Activated CD4-positive, CD25-positive, alpha-beta regulatory T cell treated with anti-CD3 and anti-CD28 coated beads, Interleukin-2, amount 50 U/mL, for 24 hours (primary cell): ENCODE results near the gene RBM39.

Experiments
- ATAC-seq, 2 donors: fragments of 150-1000 bp; cut with Tn5 transposase; one replicate each; pipeline ENCODE4 v1.10.0; 2021; ENCODE audit warnings: mild to moderate bottlenecking in 1 of 2, moderate library complexity in 1 of 2

RBM39 gene

DNA sequence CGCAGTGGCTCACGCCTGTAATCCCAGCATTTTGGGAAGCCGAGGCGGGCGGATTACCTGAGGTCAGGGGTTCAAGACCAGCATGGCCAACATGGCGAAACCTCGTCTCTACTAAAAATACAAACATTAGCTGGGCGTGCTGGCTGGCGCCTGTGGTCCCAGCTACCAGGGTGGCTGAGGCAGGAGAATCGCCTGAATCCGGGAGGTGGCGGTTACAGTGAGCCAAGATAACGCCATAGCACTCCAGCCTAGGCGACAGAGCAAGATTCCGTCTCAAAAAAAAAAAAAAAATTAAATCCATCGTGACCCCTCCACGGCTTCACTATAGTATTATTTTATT is 76.1 kb downstream of the RBM39 start:
- ATAC-seq = no peak

- peak; percentile 75 to 76 for ATAC-seq
Measured at GRCh38 chr20:35664466-35665206, 77.4 kb downstream of the RBM39 start, which contains the start of the genes CPNE1 and RBM12. TSS of gene CPNE1 (minus strand) at chr20:35664900. CDS start at chr20:35632923, 31,977 bp downstream. TSS of gene RBM12 (minus strand) at chr20:35664900. CDS start at chr20:35655322, 9,578 bp downstream.

DNA sequence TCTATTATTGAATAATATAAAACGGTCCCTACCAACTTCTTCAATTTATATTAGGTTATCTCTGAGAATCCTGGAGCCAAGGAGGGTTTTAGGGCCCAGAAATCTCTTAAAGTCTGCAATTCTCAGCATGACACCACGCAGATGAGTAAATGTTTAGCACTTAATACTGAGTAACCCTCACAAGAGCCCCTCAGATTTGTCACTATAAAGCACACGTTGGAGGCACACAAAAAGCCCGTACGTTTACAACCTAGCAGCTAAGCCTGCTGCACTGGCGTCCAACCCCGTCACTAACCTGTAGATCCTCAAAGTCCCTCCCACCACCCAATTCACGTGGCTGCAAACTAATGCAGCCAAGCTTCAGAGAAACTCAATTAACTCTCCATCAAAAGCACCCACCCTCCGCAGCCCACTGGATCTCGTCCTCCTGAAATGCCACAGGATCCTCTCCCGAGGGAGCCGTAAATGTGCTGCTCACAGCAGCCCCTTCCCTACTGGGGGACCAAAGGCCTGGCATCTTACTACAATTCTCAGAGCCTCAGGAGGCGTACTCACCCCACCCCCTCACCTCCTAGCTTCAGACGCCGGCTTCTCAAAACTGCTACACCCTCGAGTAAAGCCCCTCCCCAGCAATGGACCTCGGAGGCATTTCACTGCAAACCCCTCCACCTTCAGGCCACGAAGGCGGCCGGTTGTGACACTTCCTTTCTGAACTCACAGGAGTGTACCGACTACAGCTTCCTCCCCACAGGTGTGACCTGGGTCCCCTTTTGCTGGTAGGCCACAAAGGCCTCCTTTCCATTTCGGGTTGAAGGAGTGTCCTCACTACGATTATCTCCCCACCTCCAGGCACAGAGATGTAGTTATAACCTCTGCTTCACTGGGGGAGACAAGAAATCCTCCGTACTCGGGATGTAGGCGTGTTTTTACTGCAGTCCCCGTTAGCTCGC is 78.3 kb downstream of the RBM39 start:
- peak; percentile 37 to 40 for ATAC-seq

- no peak for ATAC-seq
Measured at GRCh38 chr20:35662551-35662950, 79.5 kb downstream of the RBM39 start.

GRCh38 chr20:35661908-35662307 is 80.2 kb downstream of the RBM39 start:
- no peak for ATAC-seq

GRCh38 chr20:35661053-35661452 is 81.0 kb downstream of the RBM39 start:
- ATAC-seq = peak; percentile 15 to 22

DNA sequence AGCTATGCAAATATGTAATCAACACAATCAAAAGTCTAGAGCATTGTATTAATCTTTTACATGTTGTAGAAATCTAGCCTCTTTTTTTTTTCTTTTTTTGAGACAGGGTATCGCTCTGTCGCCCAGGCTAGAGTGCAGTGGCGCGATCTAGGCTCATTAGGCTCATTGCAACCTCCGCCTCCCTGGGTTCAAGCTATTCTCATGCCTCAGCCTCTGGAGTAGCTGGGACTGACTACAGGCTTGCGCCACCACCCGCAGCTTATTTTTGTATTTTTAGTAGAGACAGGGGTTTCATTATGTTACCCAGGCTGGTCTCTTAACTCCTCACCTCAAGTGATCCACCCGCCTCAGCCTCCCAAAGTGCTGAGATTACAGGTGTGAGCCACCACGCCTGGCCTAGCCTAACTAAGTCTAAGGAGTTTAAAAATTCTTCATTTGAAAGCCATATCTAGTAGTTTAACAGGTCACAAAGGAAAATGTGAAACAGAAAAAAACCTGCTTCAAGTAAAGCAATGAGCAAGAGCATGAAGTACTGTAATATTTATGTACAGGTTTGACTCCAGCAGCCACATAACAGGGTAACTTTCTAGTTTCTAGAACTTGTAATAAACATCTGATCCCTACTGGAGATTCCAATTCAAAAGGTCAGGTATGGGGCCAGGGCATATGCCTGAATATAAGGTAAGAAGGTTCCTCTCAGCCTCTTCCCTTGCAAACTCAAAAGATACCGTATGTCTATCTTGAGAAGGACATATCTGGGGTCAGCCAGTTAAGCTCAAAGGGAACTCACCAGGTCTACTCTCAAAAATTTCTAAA is 81.7 kb downstream of the RBM39 start:
- peak; percentile 26 to 31 for ATAC-seq

DNA sequence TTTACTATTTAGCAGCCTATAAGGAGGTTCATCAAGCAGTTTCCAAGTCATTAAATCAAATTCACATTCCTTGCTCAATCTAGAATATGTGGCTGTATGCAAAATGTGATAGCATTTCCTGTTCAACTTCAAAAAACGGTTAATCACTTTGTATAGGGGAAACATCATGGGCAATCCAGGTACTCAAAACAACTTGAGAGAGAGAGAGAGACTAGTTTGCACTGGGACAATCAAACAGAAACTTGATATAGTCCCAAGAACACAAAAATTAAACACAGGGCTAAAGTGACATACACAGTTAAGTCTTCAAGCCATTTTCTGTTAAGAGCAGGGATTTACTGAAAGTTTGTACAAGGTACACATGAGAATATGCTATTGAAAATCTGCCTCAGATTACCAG is 84.8 kb downstream of the RBM39 start:
- ATAC-seq = no peak

DNA sequence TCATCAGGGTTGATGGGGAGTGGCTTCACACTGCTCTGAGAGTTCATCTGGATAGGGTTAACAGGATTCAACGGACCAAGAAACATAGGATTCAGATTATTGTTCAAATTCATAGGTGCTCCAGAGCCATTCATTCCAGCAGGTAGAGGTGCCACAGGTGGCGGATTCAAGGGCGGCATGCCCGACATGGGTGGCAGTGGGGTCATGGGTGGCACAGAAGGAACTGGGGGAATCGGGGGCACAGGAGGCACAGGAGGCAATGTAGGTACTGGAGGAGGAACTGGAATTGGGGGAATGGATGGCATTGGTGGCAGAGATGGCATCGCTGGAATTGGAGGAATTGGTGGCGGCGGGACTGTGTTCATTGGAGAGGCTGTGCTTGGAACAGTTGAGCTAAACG is 87.6 kb downstream of the RBM39 start:
- ATAC-seq = no peak

GRCh38 chr20:35653893-35654292 is 88.2 kb downstream of the RBM39 start:
- ATAC-seq = no peak
